ENCODE data around the gene GALNT4.

Gene GALNT4

DNA sequence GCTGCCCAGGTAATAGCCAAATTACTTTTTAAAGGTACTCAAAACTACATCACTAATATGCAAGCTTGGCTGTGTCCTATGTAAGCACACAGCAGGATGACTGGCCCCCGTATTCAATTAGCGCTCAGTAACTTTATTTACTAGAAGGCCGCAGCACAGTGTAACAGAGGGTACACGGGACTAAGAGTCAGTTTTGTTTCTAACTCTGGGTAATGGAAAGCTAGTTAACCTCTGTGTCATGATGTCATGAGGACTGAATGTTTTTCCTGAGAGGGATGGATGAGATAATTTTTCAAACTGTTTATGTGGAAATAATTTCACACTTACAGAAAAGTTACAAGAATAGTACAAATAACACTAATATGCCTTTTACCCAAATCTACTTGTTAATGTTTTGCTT lies 27.1 kb downstream of the GALNT4 start:
- CTCF ChIA-PET: interaction anchor here (0.5 kb wide), 1 partner anchor 27 kb away, joined by 3 read pairs; no protein-coding TSS in a partner anchor
- POLR2A ChIA-PET (ENCODE audit: low non-redundant PET): no interaction called here
- H3K27ac ChIP-seq: no peak overlapping the region
- TF ChIP-seq, protein P1, sequence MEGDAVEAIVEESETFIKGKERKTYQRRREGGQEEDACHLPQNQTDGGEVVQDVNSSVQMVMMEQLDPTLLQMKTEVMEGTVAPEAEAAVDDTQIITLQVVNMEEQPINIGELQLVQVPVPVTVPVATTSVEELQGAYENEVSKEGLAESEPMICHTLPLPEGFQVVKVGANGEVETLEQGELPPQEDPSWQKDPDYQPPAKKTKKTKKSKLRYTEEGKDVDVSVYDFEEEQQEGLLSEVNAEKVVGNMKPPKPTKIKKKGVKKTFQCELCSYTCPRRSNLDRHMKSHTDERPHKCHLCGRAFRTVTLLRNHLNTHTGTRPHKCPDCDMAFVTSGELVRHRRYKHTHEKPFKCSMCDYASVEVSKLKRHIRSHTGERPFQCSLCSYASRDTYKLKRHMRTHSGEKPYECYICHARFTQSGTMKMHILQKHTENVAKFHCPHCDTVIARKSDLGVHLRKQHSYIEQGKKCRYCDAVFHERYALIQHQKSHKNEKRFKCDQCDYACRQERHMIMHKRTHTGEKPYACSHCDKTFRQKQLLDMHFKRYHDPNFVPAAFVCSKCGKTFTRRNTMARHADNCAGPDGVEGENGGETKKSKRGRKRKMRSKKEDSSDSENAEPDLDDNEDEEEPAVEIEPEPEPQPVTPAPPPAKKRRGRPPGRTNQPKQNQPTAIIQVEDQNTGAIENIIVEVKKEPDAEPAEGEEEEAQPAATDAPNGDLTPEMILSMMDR (conservative IDR thresholded peaks at IDR 0.05; ENCODE audit: low read depth): no peak
- no peak for DNase-seq (ENCODE audit: low spot score)

DNA sequence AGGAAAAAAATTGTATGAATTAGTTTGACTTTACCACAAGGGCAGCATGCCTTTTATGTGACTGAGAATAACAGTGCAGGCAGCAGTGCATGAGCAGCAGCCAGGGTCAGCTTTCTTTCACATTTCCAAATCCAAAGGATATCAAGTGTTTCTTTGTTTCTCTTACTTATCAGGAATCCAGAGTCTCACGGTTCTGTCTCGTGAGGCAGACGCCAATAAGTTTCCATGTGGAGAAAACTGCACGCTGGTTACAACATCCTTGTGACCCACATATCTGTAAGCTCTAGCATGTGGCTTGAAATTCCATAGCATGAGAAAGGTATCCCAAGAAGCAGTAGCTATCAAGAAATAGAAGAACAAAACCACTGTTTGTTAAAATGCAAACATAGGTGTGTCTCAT lies 27.6 kb downstream of the GALNT4 start:
- TF ChIP-seq, protein P1 (conservative IDR thresholded peaks at IDR 0.05; ENCODE audit: low read depth): no peak

DNA sequence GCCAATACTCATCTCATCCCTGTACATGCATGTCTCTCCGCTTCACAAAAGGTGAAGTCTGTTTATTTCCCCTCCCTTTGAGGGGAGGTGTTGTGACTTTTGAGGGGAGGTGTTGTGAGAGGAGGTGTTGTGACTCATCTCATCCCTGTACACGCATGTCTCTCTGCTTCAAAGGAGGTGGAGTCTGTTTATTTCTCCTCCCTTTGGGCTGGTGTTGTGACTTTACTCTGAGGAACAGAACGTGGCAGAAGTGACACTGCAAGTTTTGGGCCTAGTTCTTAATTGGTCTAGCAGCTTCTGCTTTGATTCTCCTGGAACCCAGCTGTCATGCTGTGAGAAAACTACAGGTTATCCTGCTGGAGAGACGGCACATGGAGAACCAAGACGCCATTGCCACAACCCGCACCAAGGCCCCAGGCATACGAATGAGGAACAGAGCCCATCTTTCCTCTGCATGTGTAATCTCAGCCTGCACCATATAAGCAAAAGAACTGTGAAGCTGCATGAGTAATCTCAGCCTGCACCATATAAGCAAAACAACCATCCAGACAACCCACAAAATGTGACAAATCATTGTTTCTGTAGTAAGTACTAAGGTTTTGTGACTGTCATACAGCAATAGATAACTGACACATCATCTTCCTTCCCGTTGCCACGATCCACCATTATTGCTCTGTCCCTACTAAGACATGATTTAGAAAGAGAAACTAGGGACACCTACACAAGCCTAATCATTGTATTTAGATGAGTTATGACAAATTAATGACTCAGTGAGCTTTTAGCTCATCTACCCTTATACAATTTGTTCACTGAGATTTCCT lies 30.0 kb downstream of the GALNT4 start:
- TF ChIP-seq, protein P1 (conservative IDR thresholded peaks at IDR 0.05; ENCODE audit: low read depth): no peak

More for the DNA sequence above, 27.6 kb downstream of the GALNT4 start:
- no peak overlapping the region for H3K27ac ChIP-seq
- CTCF ChIA-PET: no interaction called here
- POLR2A ChIA-PET (ENCODE audit: low non-redundant PET): no interaction called here
- no peak for DNase-seq (ENCODE audit: low spot score)

DNA sequence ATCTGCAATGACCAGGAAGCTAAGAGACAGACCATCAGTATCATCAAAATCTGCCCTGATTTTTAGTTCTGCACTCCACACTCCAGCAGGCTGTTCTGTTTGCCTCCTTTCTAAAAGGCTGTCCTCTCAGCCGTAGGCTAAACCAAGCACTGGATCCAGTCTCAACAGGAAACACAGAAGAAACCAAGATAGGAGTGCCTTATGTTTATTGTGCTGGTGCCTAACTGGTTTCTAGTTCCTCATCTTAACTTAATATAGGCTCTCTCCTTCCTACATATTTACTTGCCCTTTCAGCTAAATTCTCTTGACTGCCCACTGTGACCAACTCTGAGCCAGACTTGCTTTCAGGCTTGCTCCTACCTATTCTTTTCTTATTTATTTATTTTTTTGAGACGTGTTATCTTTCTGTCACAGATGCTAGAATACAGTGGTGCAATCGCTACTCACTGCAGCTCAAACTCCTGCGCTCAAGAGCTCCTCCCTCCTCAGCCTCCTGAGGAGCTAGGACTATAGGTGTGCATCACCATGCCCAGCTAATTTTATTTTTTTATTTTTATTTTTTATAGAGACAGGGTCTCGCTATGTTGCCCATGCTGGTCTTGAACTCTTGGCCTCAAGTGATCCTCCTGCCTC lies 30.8 kb downstream of the GALNT4 start:
- no peak for DNase-seq (ENCODE audit: low spot score)
- TF ChIP-seq, protein P1 (conservative IDR thresholded peaks at IDR 0.05; ENCODE audit: low read depth): no peak
- H3K27ac ChIP-seq: no peak overlapping the region
- ChIA-PET CTCF (no interaction called here), POLR2A (ENCODE audit: low non-redundant PET) (no interaction called here)

More for the DNA sequence above, 30.0 kb downstream of the GALNT4 start:
- no peak overlapping the region for H3K27ac ChIP-seq
- ChIA-PET CTCF (no interaction called here), POLR2A (ENCODE audit: low non-redundant PET) (no interaction called here)
- no peak for DNase-seq (ENCODE audit: low spot score)

DNA sequence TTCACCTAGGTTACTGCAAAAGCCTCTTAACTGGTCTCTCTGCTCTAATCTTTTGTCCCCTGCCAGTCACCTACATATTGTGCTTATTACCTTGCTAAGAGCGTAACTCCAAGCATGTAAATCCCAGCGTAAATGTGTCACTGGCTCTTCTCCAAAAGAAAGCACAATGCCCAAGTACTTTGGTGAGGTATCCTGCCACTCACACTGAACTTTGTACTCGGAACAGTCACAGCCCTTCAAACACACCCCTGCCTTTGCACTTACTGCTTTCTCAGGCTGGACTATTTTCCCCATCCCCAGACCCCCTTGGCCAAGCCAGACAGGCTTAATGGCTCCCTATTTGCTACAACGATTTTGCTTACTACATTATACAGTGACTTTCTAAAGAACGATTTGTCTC lies 31.7 kb downstream of the GALNT4 start:
- ChIA-PET CTCF (no interaction called here), POLR2A (ENCODE audit: low non-redundant PET) (no interaction called here)
- TF ChIP-seq, protein P1 (conservative IDR thresholded peaks at IDR 0.05; ENCODE audit: low read depth): no peak
- no peak overlapping the region for H3K27ac ChIP-seq
- DNase-seq (ENCODE audit: low spot score): no peak

DNA sequence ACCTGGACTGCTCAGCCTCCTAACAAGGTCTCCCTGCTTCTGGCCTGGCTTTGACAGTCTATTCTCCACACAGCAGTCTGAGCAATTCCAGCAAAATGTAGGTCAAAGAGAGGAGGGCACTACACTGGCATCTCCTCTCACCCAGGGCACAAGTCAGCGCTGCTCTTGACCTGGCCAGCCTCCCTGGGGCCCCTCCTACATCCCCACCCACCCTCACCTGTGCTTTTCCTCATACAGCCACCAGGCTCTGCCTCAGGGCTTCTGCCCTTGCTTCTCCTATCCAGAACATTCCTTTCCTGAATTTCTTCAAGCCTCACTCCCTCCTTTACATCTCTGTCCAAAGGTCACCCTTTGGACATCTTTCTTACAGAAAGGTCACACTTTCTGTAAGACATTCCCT lies 33.7 kb downstream of the GALNT4 start:
- no peak for DNase-seq (ENCODE audit: low spot score)
- H3K27ac ChIP-seq: no peak overlapping the region
- ChIA-PET CTCF (interaction anchor here (0.7 kb wide), 1 partner anchor 426 kb away, joined by 4 read pairs; no protein-coding TSS in a partner anchor), POLR2A (ENCODE audit: low non-redundant PET) (interaction anchor here (0.5 kb wide), 1 partner anchor 35 kb away, joined by 3 read pairs; the partner anchor contains the start of gene POC1B)
- TF ChIP-seq, protein P1 (conservative IDR thresholded peaks at IDR 0.05; ENCODE audit: low read depth): no peak

All from RWPE1 (cell line).